Measurements from ENCODE around the gene RSPO1. TPM values are rescaled to one million over a fixed set of nuclear protein-coding genes. Genes with fewer than 3 reads are reported as not detected.

Gene RSPO1
- polyA plus RNA-seq, 2 of the 4 experiments (the other 2 are of a cell fraction), result 0.12 TPM; not detected in 1

GRCh38 chr1:37647281-37647680 is 12.6 kb upstream of the RSPO1 start:
- no peak overlapping the region for H3K27ac ChIP-seq
- CTCF ChIA-PET, result no interaction called here
- H3K4me2 ChIP-seq, result no peak overlapping the region
- DNase-seq (ENCODE audit: low read depth in 1 of 2, low spot score in 1 of 2) (no peak), ATAC-seq (no peak), FAIRE-seq (no peak)
- 50% methylated on average over 7 of the region's 7 CpGs for WGBS (ENCODE audit: missing lambda C conversion rate)
- no peaks in the 10 kb centered on the region for H3K4me1 ChIP-seq
- TF ChIP-seq BHLHE40 (IDR thresholded peaks at IDR 0.05; ENCODE audit: low read depth, low read length) (no peak), CBX2 (IDR thresholded peaks at IDR 0.05; ENCODE audit: borderline replicate concordance, low read depth) (no peak), HES2 (IDR thresholded peaks at IDR 0.05) (no peak), MAX (IDR thresholded peaks at IDR 0.05) (no peak), USF2 (IDR thresholded peaks at IDR 0.05) (no peak), HOXB5 (CRISPR knock-in tag; IDR thresholded peaks at IDR 0.05) (no peak), ELK1 (IDR thresholded peaks at IDR 0.05; ENCODE audit: low read depth, low read length) (no peak), GATA3 (IDR thresholded peaks at IDR 0.05; ENCODE audit: borderline replicate concordance) (no peak), FOXS1 (CRISPR knock-in tag; IDR thresholded peaks at IDR 0.05) (no peak), ESRRA (IDR thresholded peaks at IDR 0.05; ENCODE audit: borderline replicate concordance, low read length) (no peak), SMC3 (IDR thresholded peaks at IDR 0.05) (no peak)
- H3K4me3 ChIP-seq, result no peak overlapping the region
- POLR2A ChIA-PET, result no interaction called here
- no peaks in the 10 kb centered on the region for H3K9me3 ChIP-seq

- TF ChIP-seq NR3C1 (IDR thresholded peaks at IDR 0.05) (no peak), FOXS1 (CRISPR knock-in tag; IDR thresholded peaks at IDR 0.05) (no peak), MYC (IDR thresholded peaks at IDR 0.05; ENCODE audit: borderline replicate concordance, low read length) (no peak), PHF8 (IDR thresholded peaks at IDR 0.05; ENCODE audit: borderline replicate concordance, low read depth) (no peak), RFX5 (IDR thresholded peaks at IDR 0.05) (no peak), CBX8 (IDR thresholded peaks at IDR 0.05) (no peak), POLR2AphosphoS2 (conservative IDR thresholded peaks at IDR 0.05; ENCODE audit: low read length) (no peak), CEBPB (IDR thresholded peaks at IDR 0.05) (no peak), E2F6 (IDR thresholded peaks at IDR 0.05; ENCODE audit: borderline replicate concordance, low read depth) (no peak), SREBF2 (IDR thresholded peaks at IDR 0.05) (no peak), POLR2A (IDR thresholded peaks at IDR 0.05; ENCODE audit: low read length) (no peak)
- H3K4me3 ChIP-seq, result no peak overlapping the region
- H3K27ac ChIP-seq, result no peak overlapping the region
- H3K4me1 ChIP-seq, result no peaks in the 10 kb centered on the region
- H3K9me3 ChIP-seq, result no peaks in the 10 kb centered on the region
- ChIA-PET CTCF (no interaction called here), POLR2A (no interaction called here)
- DNase-seq (ENCODE audit: low read depth in 1 of 2, low spot score in 1 of 2) (no peak), FAIRE-seq (no peak), ATAC-seq (no peak)
- H3K4me2 ChIP-seq, result no peak overlapping the region
- 73% methylated on average over 1 of the region's 1 CpG for WGBS (ENCODE audit: missing lambda C conversion rate)
These were observed 6.4 kb upstream of the RSPO1 start for GRCh38 chr1:37641059-37641458.

GRCh38 chr1:37636435-37636834 is 1.7 kb upstream of the RSPO1 start:
- H3K27ac ChIP-seq, result no peak overlapping the region
- WGBS (ENCODE audit: missing lambda C conversion rate), result 58% methylated on average over 6 of the region's 6 CpGs
- no peak for TF ChIP-seq TFCP2L1 (CRISPR knock-in tag; IDR thresholded peaks at IDR 0.05)
- TF ChIP-seq CHD2 (IDR thresholded peaks at IDR 0.05; ENCODE audit: low read length, partially characterized antibody), result no peak
- no peak for TF ChIP-seq SREBF2 (IDR thresholded peaks at IDR 0.05)
- no peak for TF ChIP-seq HOXA7 (CRISPR knock-in tag; IDR thresholded peaks at IDR 0.05)
- no peak for TF ChIP-seq EHMT2 (IDR thresholded peaks at IDR 0.05; ENCODE audit: low read depth)
- no peak for TF ChIP-seq E2F6 (IDR thresholded peaks at IDR 0.05; ENCODE audit: borderline replicate concordance, low read depth)
- no peak for TF ChIP-seq ELK1 (IDR thresholded peaks at IDR 0.05; ENCODE audit: low read depth, low read length)
- TF ChIP-seq ZFP36 (IDR thresholded peaks at IDR 0.05; ENCODE audit: borderline replicate concordance, partially characterized antibody), result no peak
- TF ChIP-seq BCL3 (IDR thresholded peaks at IDR 0.05), result no peak
- no peak for TF ChIP-seq PHF8 (IDR thresholded peaks at IDR 0.05; ENCODE audit: borderline replicate concordance, low read depth)
- no peak for TF ChIP-seq POLR2A (IDR thresholded peaks at IDR 0.05; ENCODE audit: low read length)
- TF ChIP-seq RAD21 (conservative IDR thresholded peaks at IDR 0.05 in 1 of 2, IDR thresholded peaks at IDR 0.05 in 1 of 2), result no peak
- TF ChIP-seq TP53 (CRISPR knock-in tag; IDR thresholded peaks at IDR 0.05), result no peak
- no peak for TF ChIP-seq MYC (IDR thresholded peaks at IDR 0.05; ENCODE audit: borderline replicate concordance, low read length)
- TF ChIP-seq HDAC2 (IDR thresholded peaks at IDR 0.05), result no peak
- DNase-seq (ENCODE audit: low read depth in 1 of 2, low spot score in 1 of 2), result no peak
- POLR2A ChIA-PET, result no interaction called here
- no peak for FAIRE-seq
- H3K4me2 ChIP-seq, result no peak overlapping the region
- no peak for ATAC-seq
- H3K4me1 ChIP-seq, result no peaks in the 10 kb centered on the region
- no peak overlapping the region for H3K4me3 ChIP-seq
- CTCF ChIA-PET, result interaction anchor here (1.6 kb wide), 1 partner anchor 18 kb away, joined by 4 read pairs; no protein-coding TSS in a partner anchor
- no peaks in the 10 kb centered on the region for H3K9me3 ChIP-seq
